HCEC 1CT (cell line): ENCODE data around the gene PSMG1.
A peak's percentile ranks its signal among the peaks of the same experiment; 100 is the strongest.

Source experiments
- DNase-seq: peaks from one replicate; pipeline ENCODE4 v3.0.0-alpha.2; 2017

PSMG1 gene

GRCh38 chr21:39153842-39154241, 29.4 kb downstream of the PSMG1 start:
- no peak for DNase-seq

- DNase-seq, result peak; percentile 26
Observed at GRCh38 chr21:39153373-39153772, 29.9 kb downstream of the PSMG1 start.

GRCh38 chr21:39152271-39152670, 31.0 kb downstream of the PSMG1 start:
- no peak for DNase-seq

- no peak for DNase-seq
Observed at GRCh38 chr21:39150877-39151276, 32.4 kb downstream of the PSMG1 start.

GRCh38 chr21:39150316-39150715, 32.9 kb downstream of the PSMG1 start:
- DNase-seq, result no peak

- DNase-seq, result no peak
Observed at GRCh38 chr21:39149882-39150281, 33.4 kb downstream of the PSMG1 start.

GRCh38 chr21:39148975-39149374, 34.3 kb downstream of the PSMG1 start:
- DNase-seq, result no peak

- no peak for DNase-seq
Observed at GRCh38 chr21:39144191-39144590, 39.1 kb downstream of the PSMG1 start.

- no peak for DNase-seq
Observed at GRCh38 chr21:39142972-39143371, 40.3 kb downstream of the PSMG1 start.

- DNase-seq, result peak; percentile 81
Observed at GRCh38 chr21:39141502-39141901, 41.7 kb downstream of the PSMG1 start.

GRCh38 chr21:39137248-39138178, 45.7 kb downstream of the PSMG1 start:
- DNase-seq, result no peak

- DNase-seq, result peak; percentile 45
Observed at GRCh38 chr21:39136711-39137110, 46.5 kb downstream of the PSMG1 start.

- DNase-seq, result peak; percentile 35
Observed at GRCh38 chr21:39136138-39136537, 47.1 kb downstream of the PSMG1 start.

GRCh38 chr21:39134288-39134810, 48.9 kb downstream of the PSMG1 start:
- DNase-seq, result no peak

- DNase-seq, result no peak
Observed at GRCh38 chr21:39132248-39132647, 51.0 kb downstream of the PSMG1 start.

- no peak for DNase-seq
Observed at GRCh38 chr21:39131791-39132190, 51.5 kb downstream of the PSMG1 start.

GRCh38 chr21:39127506-39127905, 55.7 kb downstream of the PSMG1 start:
- no peak for DNase-seq

- DNase-seq, result no peak
Observed at GRCh38 chr21:39126486-39126806, 56.8 kb downstream of the PSMG1 start.

- peak; percentile 75 for DNase-seq
Observed at GRCh38 chr21:39125752-39126485, 57.3 kb downstream of the PSMG1 start.
